Trophoblast cell (in vitro differentiated cells and primary cell): ENCODE data around the gene CBL.
"Not testable (repeated sequence)": the region's sequence is repeated elsewhere in the genome, so short reads cannot be mapped to it uniquely, and the experiment has no call there.

Experiments
- DNase-seq, 2 donors: peaks; one replicate each; pipeline ENCODE4 v3.0.0-alpha.2; 2016
- H2AFZ ChIP-seq: 2 replicates; pipeline ENCODE4 v1.6.1; 2013; ENCODE audit warnings: low read length, moderate library complexity, mild to moderate bottlenecking; ENCODE audit not compliant: insufficient read depth, poor library complexity
- H2AK5ac ChIP-seq: 2 replicates; pipeline ENCODE4 v1.6.1; 2013; ENCODE audit warnings: mild to moderate bottlenecking, low read length
- H2BK120ac ChIP-seq: 2 replicates; pipeline ENCODE4 v1.6.1; 2013; ENCODE audit warnings: low read length, mild to moderate bottlenecking, moderate library complexity; ENCODE audit not compliant: insufficient read depth, poor library complexity
- H2BK12ac ChIP-seq: 2 replicates; pipeline ENCODE4 v1.6.1; 2013; ENCODE audit warnings: mild to moderate bottlenecking, low read length, moderate library complexity
- H2BK5ac ChIP-seq: 2 replicates; pipeline ENCODE4 v1.6.1; 2013; ENCODE audit warnings: low read length, low read depth, moderate library complexity, mild to moderate bottlenecking; ENCODE audit not compliant: poor library complexity
- H3K14ac ChIP-seq: 2 replicates; pipeline ENCODE4 v1.6.1; 2013; ENCODE audit warnings: mild to moderate bottlenecking, low read length
- H3K18ac ChIP-seq: 2 replicates; pipeline ENCODE4 v1.6.1; 2013; ENCODE audit warnings: mild to moderate bottlenecking, low read length
- H3K23ac ChIP-seq: 2 replicates; pipeline ENCODE4 v1.6.1; 2013; ENCODE audit warnings: low read length
- H3K27ac ChIP-seq: 2 replicates; pipeline ENCODE4 v1.5.1; 2013; ENCODE audit warnings: low read depth, mild to moderate bottlenecking, inconsistent platforms, low read length, moderate library complexity
- H3K27me3 ChIP-seq: 2 replicates; pipeline ENCODE4 v1.6.1; 2013; ENCODE audit warnings: inconsistent platforms, mild to moderate bottlenecking, low read length, moderate library complexity; ENCODE audit not compliant: insufficient read depth
- H3K36me3 ChIP-seq, 2 experiments: 1 replicate in 1 of 2; 2 replicates in 1 of 2; pipeline ENCODE4 v1.6.1; 2013; ENCODE audit warnings: low read length in 2 of 2, mild to moderate bottlenecking in 2 of 2, moderate library complexity in 1 of 2; ENCODE audit not compliant: insufficient read depth in 2 of 2, control insufficient read depth in 1 of 2
- H3K4ac ChIP-seq: 2 replicates; pipeline ENCODE4 v1.6.1; 2013; ENCODE audit warnings: low read depth, mild to moderate bottlenecking, low read length, moderate library complexity
- H3K4me1 ChIP-seq, 2 experiments: 1 replicate in 1 of 2; 2 replicates in 1 of 2; pipeline ENCODE4 v1.6.1; 2013; ENCODE audit warnings: low read length in 2 of 2, mild to moderate bottlenecking in 2 of 2, moderate library complexity in 1 of 2; ENCODE audit not compliant: insufficient read depth in 2 of 2, control insufficient read depth in 1 of 2
- H3K4me2 ChIP-seq: 2 replicates; pipeline ENCODE4 v1.6.1; 2013; ENCODE audit warnings: inconsistent platforms, mild to moderate bottlenecking, low read length, moderate library complexity
- H3K4me3 ChIP-seq: 2 replicates; pipeline ENCODE4 v1.5.1; 2013; ENCODE audit warnings: mild to moderate bottlenecking, low read depth, low read length, inconsistent platforms
- H3K79me1 ChIP-seq: one replicate; pipeline ENCODE4 v1.6.1; 2013; ENCODE audit warnings: low read length
- H3K79me2 ChIP-seq: 2 replicates; pipeline ENCODE4 v1.6.1; 2013; ENCODE audit warnings: low read length, mild to moderate bottlenecking; ENCODE audit not compliant: control insufficient read depth, insufficient read depth, poor library complexity
- H3K9ac ChIP-seq: 2 replicates; pipeline ENCODE4 v1.6.1; 2013; ENCODE audit warnings: mild to moderate bottlenecking, low read length
- H3K9me3 ChIP-seq: 2 replicates; pipeline ENCODE4 v1.6.1; 2013; ENCODE audit warnings: low read depth, mild to moderate bottlenecking, control low read depth, inconsistent platforms, low read length; ENCODE audit not compliant: insufficient read depth
- H4K12ac ChIP-seq: 2 replicates; pipeline ENCODE4 v1.6.1; 2013; ENCODE audit warnings: low read depth, mild to moderate bottlenecking, low read length, moderate library complexity
- H4K8ac ChIP-seq: 2 replicates; pipeline ENCODE4 v1.6.1; 2013; ENCODE audit warnings: low read depth, mild to moderate bottlenecking, low read length, moderate library complexity
- H4K91ac ChIP-seq: one replicate; pipeline ENCODE4 v1.6.1; 2013; ENCODE audit warnings: low read depth, mild to moderate bottlenecking, low read length, moderate library complexity
- WGBS: extraction: QIAGEN DNeasy Blood & Tissue Kit; methylation state at CpG from one replicate; pipeline ENCODE4 v1.1.7; 2013; ENCODE audit warnings: missing lambda C conversion rate; ENCODE audit not compliant: insufficient read length, insufficient coverage; ENCODE audit errors: extremely low coverage; 5-methylcytosine and 5-hydroxymethylcytosine counted together

The CBL gene

GRCh38 chr11:119196833-119197483, 9.2 kb upstream of the CBL start:
- Histone ChIP-seq H3K27ac (no peak overlapping the region), H2AFZ (no peak overlapping the region), H3K4me2 (no peak overlapping the region), H3K23ac (no peak overlapping the region), H3K36me3 (no peaks in the 10 kb centered on the region), H3K27me3 (no peaks in the 10 kb centered on the region), H3K79me1 (no peaks in the 10 kb centered on the region), H3K4me3 (no peak overlapping the region), H4K8ac (no peak overlapping the region), H4K91ac (no peak overlapping the region), H4K12ac (no peak overlapping the region), H3K9ac (no peak overlapping the region), H3K4me1 (peaks cover 3 to 4% of the 10 kb centered on the region in 2 experiments), H2BK5ac (no peak overlapping the region), H3K14ac (no peak overlapping the region), H2AK5ac (no peak overlapping the region), H3K4ac (no peak overlapping the region), H2BK120ac (no peak overlapping the region), H2BK12ac (no peak overlapping the region), H3K18ac (no peak overlapping the region), H3K79me2 (no peaks in the 10 kb centered on the region), H3K9me3 (peaks cover 1% of the 10 kb centered on the region)
- no CpG with 5 or more reads among the region's 5 CpGs for WGBS
- DNase-seq = peak; percentile 73 to 95

- H2BK12ac ChIP-seq = no peak overlapping the region
- no peak overlapping the region for H3K23ac ChIP-seq
- peaks cover 1% of the 10 kb centered on the region for H3K9me3 ChIP-seq
- no peaks in the 10 kb centered on the region for H3K36me3 ChIP-seq
- no peak overlapping the region for H2AK5ac ChIP-seq
- H3K27me3 ChIP-seq = no peaks in the 10 kb centered on the region
- no peak overlapping the region for H3K4me2 ChIP-seq
- H2BK5ac ChIP-seq = no peak overlapping the region
- no peak overlapping the region for H4K12ac ChIP-seq
- no peak overlapping the region for H3K9ac ChIP-seq
- no peak overlapping the region for H3K4ac ChIP-seq
- peaks cover 3 to 4% of the 10 kb centered on the region in 2 experiments for H3K4me1 ChIP-seq
- no peak overlapping the region for H3K4me3 ChIP-seq
- no peak overlapping the region for H2AFZ ChIP-seq
- no peak overlapping the region for H3K14ac ChIP-seq
- no peak for DNase-seq
- H3K79me1 ChIP-seq = no peaks in the 10 kb centered on the region
- no peaks in the 10 kb centered on the region for H3K79me2 ChIP-seq
- WGBS = no CpG with 5 or more reads among the region's 6 CpGs
- no peak overlapping the region for H4K91ac ChIP-seq
- no peak overlapping the region for H3K18ac ChIP-seq
- no peak overlapping the region for H3K27ac ChIP-seq
- H2BK120ac ChIP-seq = no peak overlapping the region
- H4K8ac ChIP-seq = no peak overlapping the region
These were observed 7.2 kb upstream of the CBL start for GRCh38 chr11:119198925-119199324.

- not testable (repeated sequence) for H3K27me3 ChIP-seq
These were observed 4.9 kb upstream of the CBL start for GRCh38 chr11:119201236-119201635.

GRCh38 chr11:119202554-119202953, 3.6 kb upstream of the CBL start:
- Histone ChIP-seq H4K8ac (no peak overlapping the region), H2BK12ac (no peak overlapping the region), H2BK120ac (no peak overlapping the region), H3K79me2 (peaks cover 9% of the 10 kb centered on the region), H3K27me3 (no peaks in the 10 kb centered on the region), H3K4ac (no peak overlapping the region), H3K18ac (no peak overlapping the region), H3K79me1 (peaks cover 8% of the 10 kb centered on the region), H2BK5ac (no peak overlapping the region), H2AK5ac (no peak overlapping the region), H3K14ac (no peak overlapping the region), H3K4me2 (no peak overlapping the region), H4K12ac (no peak overlapping the region), H3K9me3 (no peaks in the 10 kb centered on the region), H2AFZ (no peak overlapping the region), H3K4me3 (no peak overlapping the region), H3K23ac (no peak overlapping the region), H3K27ac (no peak overlapping the region), H3K9ac (no peak overlapping the region), H3K36me3 (no peaks in the 10 kb centered on the region), H3K4me1 (peaks cover 3 to 4% of the 10 kb centered on the region in 2 experiments), H4K91ac (no peak overlapping the region)
- WGBS = no CpG with 5 or more reads among the region's 7 CpGs
- peak; percentile 99 to 100 for DNase-seq

More at GRCh38 chr11:119201236-119201635, 4.9 kb upstream of the CBL start:
- H3K4me3 ChIP-seq, H2BK120ac ChIP-seq, H3K18ac ChIP-seq, H2AK5ac ChIP-seq, DNase-seq, H3K27ac ChIP-seq, H3K4ac ChIP-seq, H3K9me3 ChIP-seq, H3K79me1 ChIP-seq, H3K4me2 ChIP-seq, H4K91ac ChIP-seq, H3K36me3 ChIP-seq, H3K9ac ChIP-seq, H2AFZ ChIP-seq, H3K14ac ChIP-seq, H2BK12ac ChIP-seq, H3K23ac ChIP-seq, H4K12ac ChIP-seq, H3K4me1 ChIP-seq, H2BK5ac ChIP-seq, H4K8ac ChIP-seq, H3K79me2 ChIP-seq: not testable (repeated sequence)
- no CpG with 5 or more reads among the region's 5 CpGs for WGBS
